ENCODE data around the gene ANGPTL7. TPM values are rescaled to one million over a fixed set of nuclear protein-coding genes. Genes with fewer than 3 reads are reported as not detected.

The ANGPTL7 gene
- total RNA-seq, 3 donors from 2014 or later (not counting 1 experiment from before 2014, with no cell fraction given), result not detected

- peaks cover 47% of the 10 kb centered on the region for H3K36me3 Mint-ChIP-seq
- H3K4me3 Mint-ChIP-seq, result no peak overlapping the region
- DNase-seq (no peak), ATAC-seq (no peak)
- Histone ChIP-seq H3K36me3 (ENCODE audit: control insufficient read depth, insufficient read depth, low read length) (peaks cover 88% of the 10 kb centered on the region), H3K27ac (ENCODE audit: low read length) (no peak overlapping the region), H3K4me3 (ENCODE audit: low read length) (no peak overlapping the region), H3K9me3 (ENCODE audit: control insufficient read depth, insufficient read depth, low read length) (no peaks in the 10 kb centered on the region), H3K27me3 (ENCODE audit: control insufficient read depth, insufficient read depth, low read length) (no peaks in the 10 kb centered on the region), H3K4me1 (ENCODE audit: control insufficient read depth, insufficient read depth, low read length) (no peaks in the 10 kb centered on the region)
- no peak overlapping the region for H3K27ac Mint-ChIP-seq
- no peaks in the 10 kb centered on the region for H3K27me3 Mint-ChIP-seq (ENCODE audit: low read depth in 2 of 2)
- H3K9me3 Mint-ChIP-seq, result no peaks in the 10 kb centered on the region
- intact Hi-C loops (cut with micrococcal nuclease), result no loop called here
- WGBS (ENCODE audit: insufficient coverage), result 100% methylated on average over 4 of the region's 4 CpGs
- TF ChIP-seq CTCF (IDR thresholded peaks at IDR 0.05), result no peak
- H3K4me1 Mint-ChIP-seq, result no peaks in the 10 kb centered on the region
Observed at GRCh38 chr1:11211461-11211860, 22.3 kb downstream of the ANGPTL7 start.

GRCh38 chr1:11211925-11212587, 22.9 kb downstream of the ANGPTL7 start:
- intact Hi-C loops (cut with micrococcal nuclease), result no loop called here
- Mint-ChIP-seq H3K27ac (no peak overlapping the region), H3K27me3 (ENCODE audit: low read depth in 2 of 2) (no peaks in the 10 kb centered on the region), H3K36me3 (peaks cover 53% of the 10 kb centered on the region), H3K4me3 (no peak overlapping the region), H3K9me3 (no peaks in the 10 kb centered on the region), H3K4me1 (no peaks in the 10 kb centered on the region)
- Histone ChIP-seq H3K9me3 (ENCODE audit: control insufficient read depth, insufficient read depth, low read length) (no peaks in the 10 kb centered on the region), H3K27me3 (ENCODE audit: control insufficient read depth, insufficient read depth, low read length) (no peaks in the 10 kb centered on the region), H3K36me3 (ENCODE audit: control insufficient read depth, insufficient read depth, low read length) (peaks cover 86% of the 10 kb centered on the region), H3K4me3 (ENCODE audit: low read length) (no peak overlapping the region), H3K27ac (ENCODE audit: low read length) (no peak overlapping the region), H3K4me1 (ENCODE audit: control insufficient read depth, insufficient read depth, low read length) (no peaks in the 10 kb centered on the region)
- WGBS (ENCODE audit: insufficient coverage), result 99% methylated on average over 12 of the region's 12 CpGs
- DNase-seq, result no peak
- no peak for TF ChIP-seq CTCF (IDR thresholded peaks at IDR 0.05)
- no peak for ATAC-seq

GRCh38 chr1:11214698-11215380, 25.7 kb downstream of the ANGPTL7 start:
- Mint-ChIP-seq H3K9me3 (no peaks in the 10 kb centered on the region), H3K27ac (no peak overlapping the region), H3K4me1 (no peaks in the 10 kb centered on the region), H3K4me3 (no peak overlapping the region), H3K27me3 (ENCODE audit: low read depth in 2 of 2) (no peaks in the 10 kb centered on the region), H3K36me3 (peaks cover 54% of the 10 kb centered on the region)
- intact Hi-C loops (cut with micrococcal nuclease), result no loop called here
- H3K36me3 ChIP-seq (ENCODE audit: control insufficient read depth, insufficient read depth, low read length), result peaks cover 78% of the 10 kb centered on the region
- H3K27ac ChIP-seq (ENCODE audit: low read length), result no peak overlapping the region
- H3K4me3 ChIP-seq (ENCODE audit: low read length), result no peak overlapping the region
- H3K27me3 ChIP-seq (ENCODE audit: control insufficient read depth, insufficient read depth, low read length), result no peaks in the 10 kb centered on the region
- WGBS (ENCODE audit: insufficient coverage), result 96% methylated on average over 2 of the region's 3 CpGs
- H3K4me1 ChIP-seq (ENCODE audit: control insufficient read depth, insufficient read depth, low read length), result no peaks in the 10 kb centered on the region
- DNase-seq (no peak), ATAC-seq (no peak)
- no peak for TF ChIP-seq CTCF (IDR thresholded peaks at IDR 0.05)
- no peaks in the 10 kb centered on the region for H3K9me3 ChIP-seq (ENCODE audit: control insufficient read depth, insufficient read depth, low read length)

Measured in natural killer cell (primary cell).